Astrocyte (in vitro differentiated cells and primary cell): ENCODE results near the gene SYNGR2.

ENCODE experiments used
- CTCF ChIP-seq: IDR thresholded peaks from 2 replicates; pipeline ENCODE4 v1.5.1; 2011; ENCODE audit warnings: low read depth, mild to moderate bottlenecking, inconsistent platforms, low read length, moderate library complexity; ENCODE audit not compliant: insufficient read depth
- EZH2 ChIP-seq: IDR thresholded peaks from 2 replicates; pipeline ENCODE4 v1.6.1; 2012; ENCODE audit warnings: mild to moderate bottlenecking, low read length, inconsistent platforms; ENCODE audit not compliant: insufficient read depth

GRCh38 chr17:78182504-78182903 lies 14.1 kb downstream of the SYNGR2 start:
- TF ChIP-seq CTCF (no peak), EZH2 (no peak)
